Inflammatory macrophage treated with lipopolysaccharide for 4 hours (primary cell): ENCODE data around the gene AARS1.
"Not testable (repeated sequence)": the region's sequence is repeated elsewhere in the genome, so short reads cannot be mapped to it uniquely, and the experiment has no call there.

Experiments used
- DNase-seq: peaks from one replicate; pipeline ENCODE4 v3.0.0-alpha.2; 2020

AARS1 gene

GRCh38 chr16:70223971-70224513 is 65.3 kb downstream of the AARS1 start:
- not testable (repeated sequence) for DNase-seq

- DNase-seq = not testable (repeated sequence)
These were observed 66.1 kb downstream of the AARS1 start for GRCh38 chr16:70223216-70223615.

- DNase-seq = not testable (repeated sequence)
These were observed 66.7 kb downstream of the AARS1 start for GRCh38 chr16:70222574-70222973.

GRCh38 chr16:70218586-70218985 is 70.7 kb downstream of the AARS1 start:
- DNase-seq = not testable (repeated sequence)

GRCh38 chr16:70206382-70206781 is 82.9 kb downstream of the AARS1 start:
- not testable (repeated sequence) for DNase-seq

GRCh38 chr16:70204668-70205405 is 84.5 kb downstream of the AARS1 start:
- DNase-seq = not testable (repeated sequence)

- not testable (repeated sequence) for DNase-seq
These were observed 85.3 kb downstream of the AARS1 start for GRCh38 chr16:70204010-70204409.

- DNase-seq = not testable (repeated sequence)
These were observed 85.8 kb downstream of the AARS1 start for GRCh38 chr16:70203508-70203907.
